SK-N-SH treated with all-trans-retinoic acid at 6 μM for 48 hours (cell line): Measurements from ENCODE around the gene IGSF8.

Experiments
- ATAC-seq: fragments of 200-7000 bp; cut with Tn5 transposase; 3 replicates; pipeline ENCODE4 v1.9.1; 2020; ENCODE audit warnings: mild to moderate bottlenecking, moderate library complexity
- ARNTL ChIP-seq: fragments of 450-650 bp; formaldehyde crosslinking; IDR thresholded peaks from 2 replicates; pipeline ENCODE4 v1.5.0; 2020; ENCODE audit warnings: low read depth, mild to moderate bottlenecking, moderate library complexity, borderline replicate concordance
- BACH2 ChIP-seq: fragments of 250-450 bp; sonication (Bioruptor Pico); IDR thresholded peaks from 2 replicates; pipeline ENCODE4 v1.9.0; 2021; ENCODE audit warnings: mild to moderate bottlenecking, borderline replicate concordance
- CSDC2 ChIP-seq: fragments of 250-450 bp; sonication (Bioruptor Pico); IDR thresholded peaks from 2 replicates; pipeline ENCODE4 v1.5.0; 2020; ENCODE audit warnings: mild to moderate bottlenecking, moderate library complexity
- ESRRG ChIP-seq: fragments of 250-450 bp; sonication (Bioruptor Pico); IDR thresholded peaks from 2 replicates; pipeline ENCODE4 v1.6.1; 2021; ENCODE audit warnings: mild to moderate bottlenecking
- GLIS3 ChIP-seq: fragments of 250-450 bp; sonication (Bioruptor Pico); IDR thresholded peaks from 2 replicates; pipeline ENCODE4 v1.5.0; 2020; ENCODE audit warnings: mild to moderate bottlenecking, moderate library complexity
- ISL1 ChIP-seq: fragments of 250-450 bp; sonication (Bioruptor Pico); IDR thresholded peaks from 2 replicates; pipeline ENCODE4 v2.1.2; 2022; ENCODE audit warnings: mild to moderate bottlenecking, moderate library complexity
- OSR1 ChIP-seq: fragments of 250-450 bp; sonication (Bioruptor Pico); IDR thresholded peaks from 2 replicates; pipeline ENCODE4 v1.8.0; 2022; ENCODE audit warnings: moderate library complexity, mild to moderate bottlenecking, inconsistent platforms
- POU6F1 ChIP-seq: fragments of 250-450 bp; sonication (Bioruptor Pico); IDR thresholded peaks from 2 replicates; pipeline ENCODE4 v1.8.0; 2021; ENCODE audit warnings: low read depth, mild to moderate bottlenecking, moderate library complexity, borderline replicate concordance
- PPARA ChIP-seq: fragments of 250-450 bp; sonication (Bioruptor Pico); IDR thresholded peaks from 2 replicates; pipeline ENCODE4 v1.5.0; 2020; ENCODE audit warnings: mild to moderate bottlenecking, borderline replicate concordance
- RARB ChIP-seq: fragments of 250-450 bp; sonication (Bioruptor Pico); IDR thresholded peaks from 2 replicates; pipeline ENCODE4 v1.8.0; 2021; ENCODE audit warnings: mild to moderate bottlenecking, moderate library complexity
- TOX ChIP-seq: fragments of 250-450 bp; sonication (Bioruptor Pico); IDR thresholded peaks from 2 replicates; pipeline ENCODE4 v1.8.0; 2021; ENCODE audit warnings: mild to moderate bottlenecking, moderate library complexity, borderline replicate concordance
- TSHZ2 ChIP-seq: fragments of 250-450 bp; sonication (Bioruptor Pico); IDR thresholded peaks from 2 replicates; pipeline ENCODE4 v1.5.0; 2020; ENCODE audit warnings: mild to moderate bottlenecking, moderate library complexity
- ZC3H10 ChIP-seq: fragments of 250-450 bp; sonication (Bioruptor Pico); IDR thresholded peaks from 2 replicates; pipeline ENCODE4 v1.5.1; 2021; ENCODE audit warnings: mild to moderate bottlenecking, moderate library complexity
- ZFP3 ChIP-seq: fragments of 250-450 bp; sonication (Bioruptor Pico); IDR thresholded peaks from 2 replicates; pipeline ENCODE4 v1.5.0; 2020; ENCODE audit warnings: mild to moderate bottlenecking, moderate library complexity
- ZFP30 ChIP-seq: fragments of 450-650 bp; formaldehyde crosslinking; IDR thresholded peaks from 2 replicates; pipeline ENCODE4 v1.5.0; 2022; ENCODE audit warnings: mild to moderate bottlenecking, moderate library complexity
- ZNF565 ChIP-seq: fragments of 450-650 bp; formaldehyde crosslinking; conservative IDR thresholded peaks from 2 replicates; pipeline ENCODE4 v1.5.0; 2020; ENCODE audit warnings: low read depth, mild to moderate bottlenecking, moderate library complexity
- ZNF70 ChIP-seq: fragments of 450-650 bp; formaldehyde crosslinking; IDR thresholded peaks from 2 replicates; pipeline ENCODE4 v1.5.0; 2020; ENCODE audit warnings: mild to moderate bottlenecking, moderate library complexity
- ZNF8 ChIP-seq: fragments of 450-650 bp; formaldehyde crosslinking; IDR thresholded peaks from 2 replicates; pipeline ENCODE4 v1.5.0; 2020; ENCODE audit warnings: mild to moderate bottlenecking, moderate library complexity
- TF ChIP-seq, protein P1 (sequence below): fragments of 250-450 bp; sonication (Bioruptor Pico); IDR thresholded peaks from 2 replicates; pipeline ENCODE4 v1.5.1; 2021; ENCODE audit warnings: mild to moderate bottlenecking, moderate library complexity
- TF ChIP-seq, protein P2 (sequence below): fragments of 250-450 bp; sonication (Bioruptor Pico); IDR thresholded peaks from 2 replicates; pipeline ENCODE4 v1.8.0; 2020; ENCODE audit warnings: mild to moderate bottlenecking, moderate library complexity, borderline replicate concordance

Gene IGSF8

DNA sequence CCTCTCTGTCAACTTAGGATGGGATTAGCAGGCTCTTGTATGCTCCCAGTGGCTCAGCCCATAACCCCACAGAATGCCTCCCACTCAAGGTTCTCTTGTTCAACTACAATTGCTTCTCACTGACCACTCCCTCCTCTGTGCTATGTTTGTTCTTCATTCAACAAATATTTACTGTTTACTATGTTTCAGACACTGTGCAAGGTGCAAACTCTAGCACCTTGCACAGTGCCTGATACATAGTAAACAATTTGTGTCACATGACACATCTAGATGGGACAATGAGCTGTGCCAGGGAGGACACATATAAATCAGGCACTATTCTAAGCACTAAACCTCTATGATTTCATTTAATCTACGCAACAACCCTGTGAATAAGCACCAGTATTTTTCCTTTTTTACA lies 32.5 kb upstream of the IGSF8 start (continued):
- TF ChIP-seq ZNF565 (CRISPR knock-in tag) = no peak
- TF ChIP-seq, protein P1, sequence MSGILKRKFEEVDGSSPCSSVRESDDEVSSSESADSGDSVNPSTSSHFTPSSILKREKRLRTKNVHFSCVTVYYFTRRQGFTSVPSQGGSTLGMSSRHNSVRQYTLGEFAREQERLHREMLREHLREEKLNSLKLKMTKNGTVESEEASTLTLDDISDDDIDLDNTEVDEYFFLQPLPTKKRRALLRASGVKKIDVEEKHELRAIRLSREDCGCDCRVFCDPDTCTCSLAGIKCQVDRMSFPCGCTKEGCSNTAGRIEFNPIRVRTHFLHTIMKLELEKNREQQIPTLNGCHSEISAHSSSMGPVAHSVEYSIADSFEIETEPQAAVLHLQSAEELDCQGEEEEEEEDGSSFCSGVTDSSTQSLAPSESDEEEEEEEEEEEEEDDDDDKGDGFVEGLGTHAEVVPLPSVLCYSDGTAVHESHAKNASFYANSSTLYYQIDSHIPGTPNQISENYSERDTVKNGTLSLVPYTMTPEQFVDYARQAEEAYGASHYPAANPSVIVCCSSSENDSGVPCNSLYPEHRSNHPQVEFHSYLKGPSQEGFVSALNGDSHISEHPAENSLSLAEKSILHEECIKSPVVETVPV (CRISPR knock-in tag) = no peak
- no peak for TF ChIP-seq ISL1 (CRISPR knock-in tag)
- TF ChIP-seq GLIS3 (CRISPR knock-in tag) = no peak
- no peak for TF ChIP-seq BACH2 (CRISPR knock-in tag)
- TF ChIP-seq ZFP3 (CRISPR knock-in tag) = no peak

DNA sequence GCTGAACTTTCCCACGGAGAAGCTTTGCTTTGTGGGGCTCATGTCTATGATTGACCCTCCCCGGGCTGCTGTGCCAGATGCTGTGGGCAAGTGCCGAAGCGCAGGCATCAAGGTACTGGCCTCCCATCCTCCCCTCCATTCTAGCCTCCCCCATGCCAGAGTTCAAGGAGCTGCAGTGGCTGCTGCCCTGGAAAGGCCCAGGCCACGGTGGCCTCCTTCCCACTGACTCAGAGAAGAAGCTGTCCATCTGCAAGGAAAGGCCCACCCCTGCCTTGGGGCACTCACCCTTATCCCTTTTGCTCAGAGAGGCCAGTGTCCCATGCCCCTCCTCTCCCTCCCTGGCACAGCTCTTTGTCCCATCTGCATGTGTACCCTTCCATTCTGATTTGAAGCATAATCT lies 32.1 kb upstream of the IGSF8 start:
- TF ChIP-seq POU6F1 (CRISPR knock-in tag) = no peak
- TF ChIP-seq ZNF565 (CRISPR knock-in tag) = no peak
- no peak for TF ChIP-seq RARB (CRISPR knock-in tag)
- no peak for TF ChIP-seq BACH2 (CRISPR knock-in tag)
- no peak for TF ChIP-seq ZNF8
- no peak for TF ChIP-seq GLIS3 (CRISPR knock-in tag)
- no peak for TF ChIP-seq TOX (CRISPR knock-in tag)
- TF ChIP-seq, protein P1 (CRISPR knock-in tag) = no peak
- TF ChIP-seq TSHZ2 = no peak
- TF ChIP-seq PPARA (CRISPR knock-in tag) = no peak
- no peak for TF ChIP-seq ZFP30
- TF ChIP-seq ISL1 (CRISPR knock-in tag) = no peak
- TF ChIP-seq, protein P2, sequence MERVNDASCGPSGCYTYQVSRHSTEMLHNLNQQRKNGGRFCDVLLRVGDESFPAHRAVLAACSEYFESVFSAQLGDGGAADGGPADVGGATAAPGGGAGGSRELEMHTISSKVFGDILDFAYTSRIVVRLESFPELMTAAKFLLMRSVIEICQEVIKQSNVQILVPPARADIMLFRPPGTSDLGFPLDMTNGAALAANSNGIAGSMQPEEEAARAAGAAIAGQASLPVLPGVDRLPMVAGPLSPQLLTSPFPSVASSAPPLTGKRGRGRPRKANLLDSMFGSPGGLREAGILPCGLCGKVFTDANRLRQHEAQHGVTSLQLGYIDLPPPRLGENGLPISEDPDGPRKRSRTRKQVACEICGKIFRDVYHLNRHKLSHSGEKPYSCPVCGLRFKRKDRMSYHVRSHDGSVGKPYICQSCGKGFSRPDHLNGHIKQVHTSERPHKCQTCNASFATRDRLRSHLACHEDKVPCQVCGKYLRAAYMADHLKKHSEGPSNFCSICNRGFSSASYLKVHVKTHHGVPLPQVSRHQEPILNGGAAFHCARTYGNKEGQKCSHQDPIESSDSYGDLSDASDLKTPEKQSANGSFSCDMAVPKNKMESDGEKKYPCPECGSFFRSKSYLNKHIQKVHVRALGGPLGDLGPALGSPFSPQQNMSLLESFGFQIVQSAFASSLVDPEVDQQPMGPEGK (CRISPR knock-in tag) = no peak
- TF ChIP-seq CSDC2 (CRISPR knock-in tag) = no peak
- no peak for TF ChIP-seq ZNF70 (CRISPR knock-in tag)
- TF ChIP-seq ESRRG (CRISPR knock-in tag) = no peak
- TF ChIP-seq ARNTL (CRISPR knock-in tag) = no peak
- TF ChIP-seq OSR1 (CRISPR knock-in tag) = no peak
- no peak for TF ChIP-seq ZC3H10
- TF ChIP-seq ZFP3 (CRISPR knock-in tag) = no peak
- ATAC-seq = no peak

GRCh38 chr1:160129966-160130365 lies 31.5 kb upstream of the IGSF8 start:
- TF ChIP-seq, protein P1 (CRISPR knock-in tag) = no peak
- TF ChIP-seq ZC3H10 = no peak
- no peak for ATAC-seq
